KBM-7 (cell line): ENCODE results near the gene IFT52.
A peak's percentile ranks its signal among the peaks of the same experiment; 100 is the strongest.
"Not testable (repeated sequence)": the region's sequence is repeated elsewhere in the genome, so short reads cannot be mapped to it uniquely, and the experiment has no call there.

Experiments used
- DNase-seq: peaks from one replicate; pipeline ENCODE4 v3.0.0-alpha.2; 2015
- in situ Hi-C: fragments of 300-500 bp; cut with MboI; formaldehyde crosslinking; loops from 2 replicates; pipeline ENCODE4 v1.14.3; 2020; ENCODE audit warnings: low sequenced_read_pairs, low pct_unique_long_range_greater_than_20kb, mixed read lengths

IFT52 gene

DNA sequence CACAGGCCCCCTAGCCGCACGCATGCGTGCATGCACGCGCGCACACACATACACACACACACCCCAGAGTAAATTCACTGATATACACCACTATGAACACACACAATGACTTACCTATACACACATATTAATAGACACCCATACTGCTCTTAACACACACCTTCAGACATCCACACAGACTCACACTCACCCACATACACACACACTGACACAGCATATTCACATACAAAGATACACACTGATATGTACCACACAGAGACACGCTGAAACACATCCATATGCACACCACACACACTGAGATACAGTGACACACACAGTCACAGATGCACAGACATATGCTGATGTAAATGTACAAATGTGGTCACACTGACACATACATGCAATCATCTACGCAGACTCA lies 26.3 kb upstream of the IFT52 start:
- in situ Hi-C loops, result no loop called here
- DNase-seq, result no peak

DNA sequence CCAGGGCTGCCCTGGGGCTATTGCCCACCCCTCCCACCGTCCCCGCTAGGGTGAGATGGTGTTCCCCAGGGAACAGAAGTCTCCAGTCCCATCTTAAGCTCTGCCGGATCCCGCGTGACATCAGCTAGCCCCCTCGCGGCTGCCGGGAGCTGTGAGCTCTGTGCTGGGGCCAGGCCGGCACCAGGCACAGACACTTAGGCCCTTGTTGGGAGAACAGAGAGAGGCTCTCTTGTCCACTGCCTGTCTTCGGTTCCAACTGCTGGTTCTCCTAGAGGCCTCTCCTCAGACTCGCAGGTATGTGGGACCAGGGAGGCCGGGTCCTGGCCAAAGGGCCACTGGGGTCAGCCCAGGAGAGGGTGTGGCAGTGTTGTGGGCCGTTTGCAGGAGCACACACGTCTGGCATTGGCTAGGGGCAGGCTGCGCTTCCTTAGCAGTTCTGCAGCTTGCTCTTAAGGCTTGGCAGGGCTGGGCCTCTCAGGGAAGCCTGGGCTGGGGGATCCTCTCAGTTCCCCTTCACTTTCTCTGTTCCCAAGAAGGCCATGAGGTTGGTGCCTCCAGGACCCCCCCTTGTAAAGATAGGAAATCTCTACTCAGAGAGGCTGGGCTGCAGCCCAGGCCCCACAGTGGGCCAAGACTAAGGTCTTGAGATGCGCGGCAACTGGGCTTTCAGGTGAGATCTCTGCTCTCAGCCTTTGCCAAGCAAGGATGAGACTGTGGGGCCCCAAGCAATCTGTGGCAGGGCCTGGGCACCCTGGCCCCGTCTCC lies 25.6 kb upstream of the IFT52 start:
- in situ Hi-C loops, result no loop called here
- DNase-seq, result no peak

DNA sequence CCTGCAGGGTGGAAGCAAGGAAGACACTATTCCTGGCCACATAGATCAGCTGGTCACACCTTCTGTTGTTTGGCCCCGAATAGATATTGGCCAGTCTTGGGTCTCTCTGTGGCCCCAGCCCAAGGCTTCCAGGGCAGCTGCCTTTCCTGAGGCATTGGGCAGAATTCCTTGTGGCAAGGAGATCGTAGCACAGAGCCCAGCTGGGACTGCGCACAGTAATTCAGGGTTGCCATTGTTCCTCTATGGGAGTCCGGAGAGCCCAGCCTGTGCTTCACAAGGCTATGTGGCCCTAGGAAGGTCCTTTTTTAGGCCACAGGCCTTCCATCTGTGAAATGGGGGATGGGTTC lies 25.0 kb upstream of the IFT52 start:
- in situ Hi-C loops, result no loop called here

DNA sequence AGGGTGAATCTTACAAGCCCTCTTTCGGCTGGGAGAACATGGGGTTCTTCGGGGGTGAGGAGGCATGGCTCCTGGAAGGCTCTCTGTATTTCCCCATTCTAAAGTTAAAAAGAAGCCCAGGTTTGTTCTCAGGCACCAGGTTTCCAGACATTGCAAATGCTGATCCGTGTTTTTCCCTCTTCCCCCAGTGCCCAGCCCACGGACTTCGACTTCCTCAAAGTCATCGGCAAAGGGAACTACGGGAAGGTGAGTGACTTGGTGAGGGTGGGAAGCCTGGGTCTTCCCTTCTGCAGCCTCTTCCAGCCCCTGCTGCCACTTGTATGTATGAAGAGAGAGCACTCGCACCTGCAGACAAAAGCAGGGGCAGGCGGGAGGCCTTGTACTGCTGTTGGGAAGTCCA lies 23.3 kb upstream of the IFT52 start:
- in situ Hi-C loops, result no loop called here
- DNase-seq, result no peak

More for the DNA sequence above, 25.0 kb upstream of the IFT52 start:
- no peak for DNase-seq

DNA sequence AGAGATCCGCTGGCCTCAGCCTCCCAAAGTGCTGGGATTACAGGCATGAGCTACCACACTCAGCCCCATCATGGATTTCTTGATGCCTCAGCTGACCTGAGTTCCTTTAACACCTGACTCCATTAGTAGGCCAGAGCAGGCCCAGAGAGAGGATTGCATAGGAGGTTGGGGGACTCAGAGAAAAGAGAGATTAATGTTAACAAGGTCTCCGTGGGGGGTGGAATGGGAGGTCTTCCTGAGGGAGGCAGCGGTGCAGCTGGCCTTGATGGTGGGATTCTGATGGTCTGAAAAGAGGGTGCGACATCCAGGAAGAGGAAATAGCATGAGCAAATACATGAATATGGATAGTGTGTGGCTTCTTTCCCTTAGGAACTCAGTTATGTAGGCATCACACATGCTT lies 22.0 kb upstream of the IFT52 start:
- in situ Hi-C loops, result no loop called here
- no peak for DNase-seq

DNA sequence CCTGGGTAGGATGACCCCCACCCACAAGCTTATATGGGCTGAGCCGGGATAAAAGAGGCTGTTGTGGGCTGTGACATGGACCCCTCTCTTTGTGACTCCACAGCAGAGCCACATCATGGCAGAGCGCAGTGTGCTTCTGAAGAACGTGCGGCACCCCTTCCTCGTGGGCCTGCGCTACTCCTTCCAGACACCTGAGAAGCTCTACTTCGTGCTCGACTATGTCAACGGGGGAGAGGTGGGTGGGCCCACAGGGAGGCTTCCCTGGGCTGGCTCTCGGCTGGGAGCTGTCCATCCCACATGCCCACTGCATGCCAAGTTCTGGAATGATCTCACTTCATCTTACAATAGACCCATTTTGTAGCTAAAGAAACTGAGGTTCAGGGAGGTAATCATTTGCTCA lies 21.5 kb upstream of the IFT52 start:
- in situ Hi-C loops, result no loop called here
- no peak for DNase-seq

DNA sequence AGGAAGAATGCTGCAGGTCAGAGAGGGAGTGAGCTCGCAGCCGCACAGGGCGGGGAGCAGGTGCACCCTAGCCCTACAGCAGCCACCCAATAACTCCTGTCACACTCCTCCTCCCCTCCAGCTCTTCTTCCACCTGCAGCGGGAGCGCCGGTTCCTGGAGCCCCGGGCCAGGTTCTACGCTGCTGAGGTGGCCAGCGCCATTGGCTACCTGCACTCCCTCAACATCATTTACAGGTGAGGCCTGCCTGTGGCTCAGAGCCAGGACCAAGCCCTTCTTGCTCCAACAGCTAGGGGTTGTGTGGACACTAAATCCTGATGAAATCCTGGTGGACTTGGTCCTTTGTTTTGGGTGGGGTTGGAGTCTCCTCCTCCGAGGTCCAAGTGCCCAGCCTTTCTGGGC lies 20.2 kb upstream of the IFT52 start:
- in situ Hi-C loops, result no loop called here

DNA sequence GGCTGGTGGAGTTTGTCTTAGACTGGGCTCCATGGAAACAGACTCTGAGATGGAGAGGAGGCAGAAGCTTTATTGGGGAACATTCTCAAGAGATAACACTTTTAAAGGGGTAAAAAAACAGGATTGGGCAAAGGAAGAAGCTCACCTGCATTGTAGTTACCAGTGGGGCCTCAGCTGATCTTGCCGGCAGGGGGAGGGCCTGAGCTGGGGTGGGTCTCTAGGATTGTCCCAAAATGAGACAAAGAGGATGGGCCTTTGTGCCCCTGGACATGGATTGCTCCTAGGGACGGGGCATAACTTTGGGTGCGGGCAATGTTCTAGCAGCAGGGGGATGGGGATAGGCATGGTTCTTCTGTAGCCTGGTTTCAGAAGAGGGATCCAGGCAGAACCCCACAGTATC lies 19.4 kb upstream of the IFT52 start:
- in situ Hi-C loops, result no loop called here
- no peak for DNase-seq

More for the DNA sequence above, 20.2 kb upstream of the IFT52 start:
- no peak for DNase-seq

DNA sequence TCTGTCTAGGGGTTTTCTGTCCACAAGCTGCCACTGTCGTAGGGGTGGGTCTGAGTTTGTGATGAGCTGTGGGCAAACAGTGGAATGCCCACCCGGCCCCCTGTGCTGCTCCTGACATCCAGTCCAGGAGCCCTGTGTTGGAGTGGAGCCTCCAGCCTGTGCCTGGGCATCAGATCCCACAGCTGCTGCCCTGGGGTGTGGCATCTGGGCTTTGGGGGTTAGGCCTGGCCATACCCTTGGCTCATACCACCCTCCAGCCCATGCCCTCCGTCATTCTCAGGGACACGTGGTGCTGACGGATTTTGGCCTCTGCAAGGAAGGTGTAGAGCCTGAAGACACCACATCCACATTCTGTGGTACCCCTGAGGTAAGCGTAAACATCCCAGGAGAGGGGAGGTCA lies 19.0 kb upstream of the IFT52 start:
- in situ Hi-C loops, result no loop called here

DNA sequence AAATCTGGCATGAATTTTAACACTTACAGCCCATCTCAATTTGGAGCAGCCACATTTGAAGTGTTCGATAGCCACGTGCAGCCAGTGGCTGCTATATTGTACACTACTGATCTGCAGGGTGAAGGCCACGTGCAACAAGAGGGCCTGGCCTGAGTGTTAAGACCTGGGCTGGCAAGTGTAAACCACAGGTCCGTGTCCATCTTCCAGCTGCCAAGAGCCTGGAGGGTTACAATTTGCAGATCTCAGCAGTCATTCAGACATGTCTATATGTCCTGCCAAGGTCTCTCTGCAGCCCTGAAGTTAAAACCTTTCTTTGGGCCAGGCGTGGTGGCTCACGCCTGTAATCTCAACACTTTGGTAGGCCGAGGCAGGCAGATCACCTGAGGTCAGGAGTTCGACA lies 17.8 kb upstream of the IFT52 start:
- in situ Hi-C loops, result no loop called here
- no peak for DNase-seq

More for the DNA sequence above, 19.0 kb upstream of the IFT52 start:
- DNase-seq, result no peak

DNA sequence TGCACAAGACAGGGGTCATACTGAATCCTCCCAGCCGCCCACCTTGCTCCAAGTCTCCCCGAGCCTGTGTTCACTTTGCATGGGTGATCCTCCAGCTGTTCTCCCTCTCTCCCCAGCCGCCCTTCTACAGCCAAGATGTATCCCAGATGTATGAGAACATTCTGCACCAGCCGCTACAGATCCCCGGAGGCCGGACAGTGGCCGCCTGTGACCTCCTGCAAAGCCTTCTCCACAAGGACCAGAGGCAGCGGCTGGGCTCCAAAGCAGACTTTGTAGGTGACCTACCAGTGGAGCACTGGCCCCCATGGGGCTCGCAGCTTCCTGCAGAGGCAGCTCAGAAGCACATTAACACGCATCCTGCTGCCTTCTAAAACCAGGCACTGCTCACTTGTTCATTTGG lies 14.6 kb upstream of the IFT52 start:
- no peak for DNase-seq
- in situ Hi-C loops, result no loop called here

DNA sequence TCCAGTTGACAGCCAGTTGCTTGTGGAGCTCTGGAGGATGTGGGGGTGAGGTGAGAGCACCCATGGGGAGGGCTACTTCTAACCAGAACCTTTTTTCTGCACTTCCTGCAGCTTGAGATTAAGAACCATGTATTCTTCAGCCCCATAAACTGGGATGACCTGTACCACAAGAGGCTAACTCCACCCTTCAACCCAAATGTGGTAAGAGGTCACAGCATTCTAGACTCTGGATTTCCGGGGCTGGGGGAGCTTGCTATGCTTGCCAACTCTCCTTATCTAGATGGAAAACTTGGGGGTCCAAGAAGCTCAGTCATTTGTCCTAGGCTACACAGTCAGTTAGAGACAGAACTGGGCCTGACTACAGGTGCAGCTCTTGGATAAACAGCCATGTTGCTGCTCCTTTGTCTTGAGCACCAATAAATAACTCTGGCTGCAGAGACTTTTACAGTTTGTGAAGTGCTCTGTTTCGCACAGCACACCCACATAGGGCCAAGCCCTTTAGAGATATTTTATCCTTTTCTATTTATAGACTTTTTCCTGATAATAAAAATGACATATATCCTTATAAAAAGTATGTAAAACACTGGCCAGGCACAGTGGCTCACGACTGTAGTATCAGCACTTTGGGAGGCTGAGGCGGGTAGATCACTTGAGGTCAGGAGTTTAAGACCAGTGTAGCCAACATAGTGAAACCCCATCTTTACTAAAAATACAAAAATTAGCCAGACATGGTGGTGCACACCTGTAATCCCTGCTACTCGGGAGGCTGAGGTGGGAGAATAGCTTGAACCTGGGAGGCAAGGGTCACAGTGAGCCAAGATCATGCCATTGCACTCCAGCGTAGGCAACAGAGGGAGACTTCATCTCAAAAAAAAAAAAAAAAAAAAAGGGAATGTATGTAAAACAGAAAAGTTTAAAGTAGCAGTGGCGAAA lies 10.6 kb upstream of the IFT52 start:
- DNase-seq, result no peak
- in situ Hi-C loops, result no loop called here

DNA sequence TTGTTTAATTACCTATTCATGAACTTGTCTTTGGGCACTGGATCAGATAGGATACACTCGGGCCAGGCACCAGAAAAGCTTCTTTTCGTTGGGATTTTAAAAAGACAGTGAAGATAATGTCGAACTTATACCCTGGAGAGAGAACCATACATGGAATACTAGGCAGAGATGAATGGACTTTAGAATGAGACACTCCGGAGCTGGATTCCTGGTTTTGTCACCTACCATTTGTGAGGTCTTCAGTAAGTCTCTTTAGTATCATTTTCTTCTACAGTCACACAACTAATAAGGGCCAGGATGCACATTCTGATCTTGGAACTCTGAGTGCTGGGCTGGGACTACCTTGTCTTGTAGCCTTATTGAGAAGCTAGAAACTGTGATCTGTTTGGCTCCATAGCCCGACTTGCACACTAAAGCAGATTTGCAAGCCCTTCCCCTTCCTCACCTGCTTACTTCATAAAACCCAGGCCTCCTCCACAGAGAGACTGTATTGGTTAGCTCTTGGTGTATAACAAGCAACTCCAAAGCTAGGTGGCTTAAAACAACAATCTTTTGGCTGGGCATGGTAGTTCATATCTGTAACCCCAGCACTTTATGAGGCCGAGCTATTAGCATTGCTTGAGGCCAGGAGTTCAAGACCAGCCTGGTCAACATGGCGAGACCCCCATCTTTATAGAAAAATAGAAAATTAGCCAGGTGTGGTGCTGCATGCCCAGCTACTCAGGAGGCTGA lies 7.4 kb upstream of the IFT52 start:
- in situ Hi-C loops, result no loop called here
- DNase-seq, result no peak

DNA sequence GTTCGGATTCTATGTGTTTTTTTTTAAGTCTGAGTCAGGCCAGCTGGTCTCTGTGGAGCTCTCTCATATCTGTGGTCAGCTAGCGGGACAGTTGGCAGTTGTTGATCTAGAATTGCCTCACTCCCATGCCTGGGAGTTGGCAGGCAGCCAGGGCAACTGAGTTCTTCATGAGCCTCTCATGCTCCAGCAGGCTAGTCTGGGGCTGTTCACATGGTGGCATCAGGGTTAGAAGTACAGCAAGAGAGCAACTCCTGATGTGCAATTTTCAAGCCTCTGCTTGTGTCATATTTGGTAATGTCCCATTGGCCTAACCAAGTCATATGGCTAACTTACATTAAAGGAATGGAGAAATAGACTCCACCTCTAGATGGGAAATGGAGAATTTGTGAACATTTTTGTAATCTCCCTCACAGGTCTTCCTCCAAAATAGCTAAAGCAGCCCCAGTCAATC lies 6.7 kb upstream of the IFT52 start:
- in situ Hi-C loops, result no loop called here
- DNase-seq, result peak; percentile 58

DNA sequence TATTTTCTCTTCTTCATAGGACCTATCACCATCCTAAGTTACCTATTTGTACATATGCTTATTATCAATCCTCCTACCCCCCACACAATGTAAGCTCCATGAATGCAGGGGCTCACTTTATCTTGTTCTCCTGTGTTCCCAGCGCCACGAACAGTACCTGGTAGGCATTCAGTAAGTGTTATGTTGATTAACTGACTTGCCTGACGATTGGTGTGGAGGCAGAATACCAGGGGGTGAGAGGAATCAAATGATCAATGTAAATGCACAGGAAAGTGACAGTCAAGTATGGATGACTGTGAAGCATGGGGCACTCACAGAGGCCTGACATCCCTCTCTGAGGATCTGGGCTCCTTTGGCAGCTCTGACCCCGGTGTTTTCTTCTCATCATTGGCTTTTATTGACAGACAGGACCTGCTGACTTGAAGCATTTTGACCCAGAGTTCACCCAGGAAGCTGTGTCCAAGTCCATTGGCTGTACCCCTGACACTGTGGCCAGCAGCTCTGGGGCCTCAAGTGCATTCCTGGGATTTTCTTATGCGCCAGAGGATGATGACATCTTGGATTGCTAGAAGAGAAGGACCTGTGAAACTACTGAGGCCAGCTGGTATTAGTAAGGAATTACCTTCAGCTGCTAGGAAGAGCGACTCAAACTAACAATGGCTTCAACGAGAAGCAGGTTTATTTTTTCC lies 6.1 kb upstream of the IFT52 start:
- DNase-seq, result no peak
- in situ Hi-C loops, result no loop called here

DNA sequence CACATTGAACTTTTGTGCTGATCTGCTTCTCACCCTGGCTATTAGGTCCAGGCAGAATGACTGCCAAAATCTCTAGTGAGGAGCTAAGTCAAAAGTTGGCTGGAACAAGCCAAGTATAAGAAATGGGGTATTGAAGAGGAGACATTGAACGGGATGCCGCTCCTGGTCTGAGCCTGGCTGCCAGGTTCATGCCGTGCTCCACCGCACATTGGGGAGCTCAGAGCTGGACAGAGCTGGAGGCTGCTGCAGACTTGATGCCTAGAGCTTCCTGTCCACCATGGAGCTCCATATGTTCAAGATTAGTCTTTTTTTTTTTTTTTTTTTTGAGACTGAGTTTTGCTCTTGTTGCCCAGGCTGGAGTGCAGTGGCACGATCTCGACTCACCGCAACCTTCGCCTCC lies 4.1 kb upstream of the IFT52 start:
- no peak for DNase-seq
- in situ Hi-C loops, result no loop called here

DNA sequence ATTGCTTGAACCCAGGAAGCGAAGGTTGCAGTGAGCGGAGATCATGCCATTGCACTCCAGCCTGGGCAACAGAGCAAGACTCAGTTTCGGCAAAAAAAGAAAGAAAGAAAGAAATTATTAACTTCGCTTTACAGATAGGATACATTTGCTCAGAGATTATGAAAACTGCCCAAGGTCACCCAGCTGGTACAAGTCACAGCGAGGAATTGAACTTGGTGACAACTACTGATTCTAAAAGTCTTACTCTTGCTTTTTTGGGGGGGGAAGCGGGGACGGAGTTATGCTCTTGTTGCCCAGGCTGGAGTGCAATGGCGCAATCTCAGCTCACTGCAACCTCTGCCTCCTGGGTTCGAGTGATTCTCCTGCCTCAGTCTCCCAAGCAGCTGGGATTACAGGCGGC lies 2.2 kb upstream of the IFT52 start:
- in situ Hi-C loops, DNase-seq: not testable (repeated sequence)

DNA sequence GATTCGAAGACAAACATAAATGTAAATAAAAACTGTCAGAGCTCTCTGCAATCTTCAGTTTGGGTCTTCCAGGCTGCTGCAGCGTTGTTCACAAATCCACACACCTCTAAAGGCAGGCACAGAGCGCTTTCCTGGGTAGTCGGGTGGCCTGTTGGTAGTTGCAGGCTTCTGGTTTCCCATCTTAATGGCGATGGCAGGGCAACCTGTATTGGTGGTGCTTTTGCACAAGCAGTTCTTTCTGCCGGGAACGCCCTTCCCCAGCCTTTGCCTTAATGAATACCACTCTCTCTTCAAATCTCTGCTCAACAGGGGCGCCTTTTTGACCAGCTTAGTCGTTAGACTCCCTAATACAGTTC lies 723 bp upstream of the IFT52 start:
- in situ Hi-C loops, result no loop called here

DNA sequence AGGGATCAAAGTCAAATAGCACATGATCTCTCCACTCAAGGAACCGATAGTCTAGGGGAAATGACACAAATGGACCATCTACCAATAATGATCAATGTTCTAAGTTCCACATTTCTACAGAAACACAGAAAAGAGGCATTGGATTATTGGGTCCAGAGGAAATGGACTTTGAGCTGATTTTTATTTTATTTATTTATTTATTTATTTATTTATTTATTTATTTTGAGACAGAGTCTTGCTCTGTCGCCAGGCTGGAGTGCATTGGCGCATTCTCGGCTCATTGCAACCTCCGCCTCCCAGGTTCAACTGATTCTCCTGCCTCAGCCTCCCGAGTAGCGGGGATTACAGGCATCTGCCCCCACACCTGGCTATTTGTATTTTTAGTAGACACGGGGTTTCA lies 11.2 kb downstream of the IFT52 start:
- in situ Hi-C loops, result not testable (repeated sequence)

More for the DNA sequence above, 723 bp upstream of the IFT52 start:
- no peak for DNase-seq

More for the DNA sequence above, 11.2 kb downstream of the IFT52 start:
- DNase-seq, result not testable (repeated sequence)
